SK-N-SH treated with all-trans-retinoic acid at 6 μM for 48 hours (cell line): ENCODE results near the gene BABAM1.

Source experiments
- BACH2 ChIP-seq: fragments of 250-450 bp; sonication (Bioruptor Pico); IDR thresholded peaks from 2 replicates; pipeline ENCODE4 v1.9.0; 2021; ENCODE audit warnings: mild to moderate bottlenecking, borderline replicate concordance
- ISL1 ChIP-seq: fragments of 250-450 bp; sonication (Bioruptor Pico); IDR thresholded peaks from 2 replicates; pipeline ENCODE4 v2.1.2; 2022; ENCODE audit warnings: mild to moderate bottlenecking, moderate library complexity
- OSR1 ChIP-seq: fragments of 250-450 bp; sonication (Bioruptor Pico); IDR thresholded peaks from 2 replicates; pipeline ENCODE4 v1.8.0; 2022; ENCODE audit warnings: moderate library complexity, mild to moderate bottlenecking, inconsistent platforms
- ZFP3 ChIP-seq: fragments of 250-450 bp; sonication (Bioruptor Pico); IDR thresholded peaks from 2 replicates; pipeline ENCODE4 v1.5.0; 2020; ENCODE audit warnings: mild to moderate bottlenecking, moderate library complexity
- ZFP30 ChIP-seq: fragments of 450-650 bp; formaldehyde crosslinking; IDR thresholded peaks from 2 replicates; pipeline ENCODE4 v1.5.0; 2022; ENCODE audit warnings: mild to moderate bottlenecking, moderate library complexity
- ZNF70 ChIP-seq: fragments of 450-650 bp; formaldehyde crosslinking; IDR thresholded peaks from 2 replicates; pipeline ENCODE4 v1.5.0; 2020; ENCODE audit warnings: mild to moderate bottlenecking, moderate library complexity
- TF ChIP-seq, protein P1 (sequence below): fragments of 250-450 bp; sonication (Bioruptor Pico); IDR thresholded peaks from 2 replicates; pipeline ENCODE4 v1.5.1; 2021; ENCODE audit warnings: mild to moderate bottlenecking, moderate library complexity

DNA sequence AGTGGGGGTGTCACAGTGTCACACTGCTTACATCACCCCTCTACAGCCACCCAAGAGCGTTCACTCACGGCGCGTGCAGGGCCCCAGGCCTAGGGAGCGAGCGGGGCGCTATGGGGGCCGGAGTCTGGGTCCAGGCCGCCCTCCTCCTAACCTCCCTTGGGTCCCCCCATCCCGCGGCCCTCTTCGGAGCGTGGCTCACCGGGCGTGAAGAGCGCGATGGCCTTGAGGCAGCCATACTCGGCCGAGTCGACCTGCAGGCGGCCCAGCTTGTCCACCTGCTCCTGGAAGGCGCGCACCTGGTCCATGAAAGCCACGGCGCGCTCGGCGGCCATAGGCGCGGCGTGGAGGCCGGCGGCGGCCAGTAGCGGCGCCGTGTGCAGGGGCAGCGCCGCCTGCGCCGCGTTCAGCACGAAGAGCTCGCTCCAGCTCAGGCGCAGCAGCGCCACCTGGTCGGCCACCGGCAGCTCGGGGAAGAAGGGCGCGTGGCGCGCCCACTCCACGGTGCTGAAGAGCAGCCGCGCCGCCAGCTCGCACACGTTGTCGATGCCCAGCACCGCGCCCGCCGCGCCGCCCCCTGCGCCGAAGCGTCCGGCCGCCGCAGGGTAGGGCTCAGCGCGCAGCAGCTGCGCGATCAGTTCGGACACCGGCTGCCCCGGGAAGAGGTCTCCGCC, 31.8 kb upstream of the BABAM1 start:
- TF ChIP-seq BACH2 (CRISPR knock-in tag) (no peak), ZFP30 (CRISPR knock-in tag) (no peak), ZFP3 (no peak), ZNF70 (CRISPR knock-in tag) (no peak), OSR1 (CRISPR knock-in tag) (no peak), ISL1 (no peak)
- TF ChIP-seq, protein P1, sequence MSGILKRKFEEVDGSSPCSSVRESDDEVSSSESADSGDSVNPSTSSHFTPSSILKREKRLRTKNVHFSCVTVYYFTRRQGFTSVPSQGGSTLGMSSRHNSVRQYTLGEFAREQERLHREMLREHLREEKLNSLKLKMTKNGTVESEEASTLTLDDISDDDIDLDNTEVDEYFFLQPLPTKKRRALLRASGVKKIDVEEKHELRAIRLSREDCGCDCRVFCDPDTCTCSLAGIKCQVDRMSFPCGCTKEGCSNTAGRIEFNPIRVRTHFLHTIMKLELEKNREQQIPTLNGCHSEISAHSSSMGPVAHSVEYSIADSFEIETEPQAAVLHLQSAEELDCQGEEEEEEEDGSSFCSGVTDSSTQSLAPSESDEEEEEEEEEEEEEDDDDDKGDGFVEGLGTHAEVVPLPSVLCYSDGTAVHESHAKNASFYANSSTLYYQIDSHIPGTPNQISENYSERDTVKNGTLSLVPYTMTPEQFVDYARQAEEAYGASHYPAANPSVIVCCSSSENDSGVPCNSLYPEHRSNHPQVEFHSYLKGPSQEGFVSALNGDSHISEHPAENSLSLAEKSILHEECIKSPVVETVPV (CRISPR knock-in tag): no peak
